Endodermal cell (in vitro differentiated cells): Measurements from ENCODE around the gene MYL6. TPM values are rescaled to one million over a fixed set of nuclear protein-coding genes. Genes with fewer than 3 reads are reported as not detected.

Experiments
- DNase-seq: peaks from one replicate; pipeline ENCODE4 v3.0.0-alpha.2; 2017
- H3K27ac ChIP-seq: 2 replicates; pipeline ENCODE4 v1.5.1; 2013; ENCODE audit warnings: mild to moderate bottlenecking, low read depth, low read length, moderate library complexity
- H3K27me3 ChIP-seq: 2 replicates; pipeline ENCODE4 v1.6.1; 2013; ENCODE audit warnings: mild to moderate bottlenecking, low read length, moderate library complexity; ENCODE audit not compliant: insufficient read depth, control insufficient read depth, poor library complexity, severe bottlenecking
- H3K36me3 ChIP-seq: 2 replicates; pipeline ENCODE4 v1.7.0; 2013; ENCODE audit warnings: mild to moderate bottlenecking, low read length, moderate library complexity; ENCODE audit not compliant: control insufficient read depth, insufficient read depth
- H3K4me1 ChIP-seq: one replicate; pipeline ENCODE4 v1.7.0; 2013; ENCODE audit warnings: low read length; ENCODE audit not compliant: control insufficient read depth, insufficient read depth
- H3K4me3 ChIP-seq: 2 replicates; pipeline ENCODE4 v1.5.1; 2013; ENCODE audit warnings: mild to moderate bottlenecking, low read length, moderate library complexity
- H3K9ac ChIP-seq: 2 replicates; pipeline ENCODE4 v1.6.1; 2013; ENCODE audit warnings: mild to moderate bottlenecking, low read length, moderate library complexity; ENCODE audit not compliant: poor library complexity, severe bottlenecking; ENCODE audit errors: extremely low read depth
- H3K9me3 ChIP-seq: 2 replicates; pipeline ENCODE4 v1.6.1; 2013; ENCODE audit warnings: mild to moderate bottlenecking, low read length, moderate library complexity; ENCODE audit not compliant: control insufficient read depth
- H3K27ac Mint-ChIP-seq: 2 replicates; pipeline ENCODE4 v1.8.0; 2020; ENCODE audit warnings: mixed read lengths
- H3K27me3 Mint-ChIP-seq: 2 replicates; pipeline ENCODE4 v1.8.0; 2021; ENCODE audit warnings: mild to moderate bottlenecking, mixed read lengths; ENCODE audit not compliant: insufficient read depth
- H3K36me3 Mint-ChIP-seq: 2 replicates; pipeline ENCODE4 v1.8.0; 2020; ENCODE audit warnings: low read depth, mixed read lengths
- H3K4me1 Mint-ChIP-seq: 2 replicates; pipeline ENCODE4 v1.8.0; 2020; ENCODE audit warnings: mixed read lengths
- H3K4me3 Mint-ChIP-seq: 2 replicates; pipeline ENCODE4 v1.8.0; 2020; ENCODE audit warnings: mild to moderate bottlenecking, moderate library complexity, mixed read lengths
- H3K9me3 Mint-ChIP-seq: 2 replicates; pipeline ENCODE4 v1.8.0; 2020; ENCODE audit warnings: mild to moderate bottlenecking, mixed read lengths
- CTCF ChIP-seq: fragments of 200-600 bp; sonication (generic); conservative IDR thresholded peaks from 2 replicates; pipeline ENCODE4 v1.5.0; 2021; ENCODE audit warnings: antibody characterized with exemption, mild to moderate bottlenecking
- WGBS, 2 experiments: methylation state at CpG; one replicate each; pipeline versions ENCODE4 v1.1.5 to v1.1.7; 2013; ENCODE audit warnings: missing lambda C conversion rate in 2 of 2, mixed read lengths in 1 of 2; ENCODE audit not compliant: insufficient coverage in 1 of 2, insufficient read length in 1 of 2; 5-methylcytosine and 5-hydroxymethylcytosine counted together
- total RNA-seq, 2 donors: library from RNA; stranded (reverse); fragmentation: NEBNext Ultra II Directional in 1 of 2; extraction: Animal tissue kit (Norgen Biotek cat#: 25700) in 1 of 2; gene quantifications; 2 replicates in 1 of 2; 3 replicates in 1 of 2; pipeline ENCODE4 v1.2.1, GENCODE V29; 2021

MYL6 gene
- total RNA-seq, 2 donors from 2014 or later = 1,640 to 1,647 TPM

DNA sequence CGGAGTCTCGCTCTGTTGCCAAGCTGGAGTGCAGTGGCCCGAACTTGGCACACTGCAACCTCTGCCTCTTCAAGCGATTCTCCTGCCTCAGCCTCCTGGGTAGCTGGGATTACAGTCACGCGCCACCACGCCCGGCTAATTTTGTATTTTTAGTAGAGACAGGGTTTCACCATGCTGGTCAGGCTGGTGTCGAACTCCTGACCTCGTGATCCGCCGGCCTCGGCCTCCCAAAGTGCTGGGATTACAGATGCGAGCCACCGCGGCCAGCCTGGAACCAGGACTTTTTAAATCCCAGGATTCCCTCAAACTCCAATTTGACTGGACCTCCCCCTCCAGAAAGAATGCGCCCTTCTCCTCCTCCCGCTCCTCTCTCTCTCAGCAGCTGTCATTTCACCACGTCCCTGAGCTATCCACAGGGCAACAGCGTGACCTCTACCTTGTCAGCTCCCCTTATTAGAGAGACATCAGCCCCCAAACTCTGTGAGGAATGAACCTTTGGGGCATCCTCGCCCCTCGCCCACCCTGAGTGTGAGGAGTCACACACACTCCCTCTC is 28.1 kb upstream of the MYL6 start:
- H3K27ac Mint-ChIP-seq = no peak overlapping the region
- no peak for DNase-seq
- Histone ChIP-seq H3K27me3 (no peaks in the 10 kb centered on the region), H3K9ac (no peak overlapping the region), H3K27ac (no peak overlapping the region), H3K36me3 (peaks cover 46% of the 10 kb centered on the region), H3K4me1 (peaks cover 5% of the 10 kb centered on the region), H3K9me3 (peaks cover 9% of the 10 kb centered on the region), H3K4me3 (peak overlapping the region; percentile 94)
- H3K4me1 Mint-ChIP-seq = peaks cover 22% of the 10 kb centered on the region
- H3K9me3 Mint-ChIP-seq = no peaks in the 10 kb centered on the region
- H3K4me3 Mint-ChIP-seq = peak overlapping the region; percentile 89
- H3K36me3 Mint-ChIP-seq = peaks cover 44% of the 10 kb centered on the region
- 80 to 86% methylated on average over 17 to 22 of the region's 22 CpGs for WGBS, 2 experiments
- TF ChIP-seq CTCF = no peak
- H3K27me3 Mint-ChIP-seq = no peaks in the 10 kb centered on the region

DNA sequence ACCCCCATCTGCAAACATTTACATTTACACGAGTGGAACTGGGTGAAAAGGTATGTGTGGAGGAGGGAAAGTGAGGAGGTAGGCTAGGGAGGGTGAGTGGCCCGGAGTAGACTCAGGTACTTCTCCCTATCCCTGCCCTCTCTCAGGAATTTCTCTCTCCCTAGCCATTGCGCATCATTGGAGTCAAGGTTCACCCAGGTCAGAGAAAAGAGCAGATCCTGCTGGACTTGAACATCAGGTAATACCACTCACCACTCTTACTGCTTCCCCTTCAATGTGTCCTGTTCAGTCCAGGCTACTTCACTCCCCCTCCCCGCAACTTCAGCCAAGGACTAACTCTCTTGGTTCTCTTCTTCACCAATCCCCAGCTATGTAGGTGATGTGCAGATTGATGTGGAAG is 27.3 kb upstream of the MYL6 start:
- Histone ChIP-seq H3K9ac (no peak overlapping the region), H3K9me3 (peaks cover 9% of the 10 kb centered on the region), H3K36me3 (peaks cover 53% of the 10 kb centered on the region), H3K4me1 (peaks cover 5% of the 10 kb centered on the region), H3K27ac (no peak overlapping the region), H3K27me3 (no peaks in the 10 kb centered on the region), H3K4me3 (peak overlapping the region; percentile 94)
- H3K9me3 Mint-ChIP-seq = no peaks in the 10 kb centered on the region
- no peaks in the 10 kb centered on the region for H3K27me3 Mint-ChIP-seq
- TF ChIP-seq CTCF = no peak
- peak overlapping the region; percentile 89 for H3K4me3 Mint-ChIP-seq
- peaks cover 48% of the 10 kb centered on the region for H3K36me3 Mint-ChIP-seq
- WGBS, 2 experiments = 92% methylated on average over 3 of the region's 4 CpGs; no CpG with 5 or more reads in 1 of the 2 experiments
- peaks cover 22% of the 10 kb centered on the region for H3K4me1 Mint-ChIP-seq
- no peak for DNase-seq
- no peak overlapping the region for H3K27ac Mint-ChIP-seq

DNA sequence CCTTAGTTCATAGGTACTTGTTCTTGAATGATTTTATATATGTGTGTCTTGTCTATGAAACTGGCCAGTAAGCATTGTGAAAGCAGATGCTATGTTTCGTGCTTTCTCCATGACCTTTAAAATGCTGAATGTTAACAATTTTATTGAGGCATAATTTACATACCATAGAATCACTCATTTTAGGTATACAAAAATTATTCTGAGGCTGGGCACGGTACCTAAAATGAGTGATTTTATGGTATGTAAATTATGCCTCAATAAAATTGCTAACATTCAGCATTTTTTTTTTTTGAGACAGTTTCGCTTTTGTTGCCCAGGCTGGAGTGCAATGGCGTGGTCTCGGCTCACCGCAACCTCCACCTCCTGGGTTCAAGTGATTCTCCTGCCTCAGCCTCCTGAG is 23.3 kb upstream of the MYL6 start:
- no peaks in the 10 kb centered on the region for H3K27me3 Mint-ChIP-seq
- no peak overlapping the region for H3K9ac ChIP-seq
- no peaks in the 10 kb centered on the region for H3K4me1 ChIP-seq
- H3K36me3 ChIP-seq = peaks cover 93% of the 10 kb centered on the region
- no peak overlapping the region for H3K4me3 ChIP-seq
- no peak for TF ChIP-seq CTCF
- 100% methylated on average over 4 to 6 of the region's 6 CpGs for WGBS, 2 experiments
- no peaks in the 10 kb centered on the region for H3K27me3 ChIP-seq
- H3K9me3 ChIP-seq = peaks cover 9% of the 10 kb centered on the region
- DNase-seq = no peak
- peaks cover 4% of the 10 kb centered on the region for H3K9me3 Mint-ChIP-seq
- H3K27ac ChIP-seq = no peak overlapping the region
- H3K4me3 Mint-ChIP-seq = no peak overlapping the region
- H3K27ac Mint-ChIP-seq = no peak overlapping the region
- peaks cover 5% of the 10 kb centered on the region for H3K4me1 Mint-ChIP-seq
- H3K36me3 Mint-ChIP-seq = peaks cover 84% of the 10 kb centered on the region
